ENCODE data around the gene XCR1.
"Not testable (repeated sequence)": the region's sequence is repeated elsewhere in the genome, so short reads cannot be mapped to it uniquely, and the experiment has no call there.

XCR1 gene

GRCh38 chr3:46061108-46061720, 33.9 kb upstream of the XCR1 start:
- Histone ChIP-seq H3K9ac (ENCODE audit: low read length) (no peak overlapping the region), H3K27ac (ENCODE audit: low read length) (no peak overlapping the region), H3K4me3 (ENCODE audit: low read length) (no peak overlapping the region), H3K27me3 (ENCODE audit: control insufficient read depth, insufficient read depth, low read length) (no peaks in the 10 kb centered on the region), H3K4me1 (ENCODE audit: control insufficient read depth, low read depth, low read length) (no peaks in the 10 kb centered on the region), H3K9me3 (ENCODE audit: control insufficient read depth, low read depth, low read length) (no peaks in the 10 kb centered on the region), H3K36me3 (ENCODE audit: control insufficient read depth, low read depth, low read length) (no peaks in the 10 kb centered on the region)

GRCh38 chr3:46060551-46060950, 33.3 kb upstream of the XCR1 start:
- H3K9me3 ChIP-seq (ENCODE audit: control insufficient read depth, low read depth, low read length), result no peaks in the 10 kb centered on the region
- no peak overlapping the region for H3K4me3 ChIP-seq (ENCODE audit: low read length)
- no peaks in the 10 kb centered on the region for H3K4me1 ChIP-seq (ENCODE audit: control insufficient read depth, low read depth, low read length)
- no peak overlapping the region for H3K27ac ChIP-seq (ENCODE audit: low read length)
- H3K9ac ChIP-seq (ENCODE audit: low read length), result no peak overlapping the region
- no peaks in the 10 kb centered on the region for H3K27me3 ChIP-seq (ENCODE audit: control insufficient read depth, insufficient read depth, low read length)
- no peaks in the 10 kb centered on the region for H3K36me3 ChIP-seq (ENCODE audit: control insufficient read depth, low read depth, low read length)

- Histone ChIP-seq H3K27me3 (ENCODE audit: control insufficient read depth, insufficient read depth, low read length) (no peaks in the 10 kb centered on the region), H3K4me3 (ENCODE audit: low read length) (no peak overlapping the region), H3K9ac (ENCODE audit: low read length) (no peak overlapping the region), H3K36me3 (ENCODE audit: control insufficient read depth, low read depth, low read length) (no peaks in the 10 kb centered on the region), H3K4me1 (ENCODE audit: control insufficient read depth, low read depth, low read length) (no peaks in the 10 kb centered on the region), H3K27ac (ENCODE audit: low read length) (no peak overlapping the region), H3K9me3 (ENCODE audit: control insufficient read depth, low read depth, low read length) (no peaks in the 10 kb centered on the region)
These were observed 32.1 kb upstream of the XCR1 start for GRCh38 chr3:46059432-46059831.

- H3K9ac ChIP-seq (ENCODE audit: low read length), result no peak overlapping the region
- H3K4me1 ChIP-seq (ENCODE audit: control insufficient read depth, low read depth, low read length), result no peaks in the 10 kb centered on the region
- H3K9me3 ChIP-seq (ENCODE audit: control insufficient read depth, low read depth, low read length), result no peaks in the 10 kb centered on the region
- no peaks in the 10 kb centered on the region for H3K36me3 ChIP-seq (ENCODE audit: control insufficient read depth, low read depth, low read length)
- H3K27me3 ChIP-seq (ENCODE audit: control insufficient read depth, insufficient read depth, low read length), result no peaks in the 10 kb centered on the region
- no peak overlapping the region for H3K27ac ChIP-seq (ENCODE audit: low read length)
- no peak overlapping the region for H3K4me3 ChIP-seq (ENCODE audit: low read length)
These were observed 31.7 kb upstream of the XCR1 start for GRCh38 chr3:46058981-46059380.

- Histone ChIP-seq H3K4me1 (ENCODE audit: control insufficient read depth, low read depth, low read length) (no peaks in the 10 kb centered on the region), H3K27me3 (ENCODE audit: control insufficient read depth, insufficient read depth, low read length) (no peaks in the 10 kb centered on the region), H3K9me3 (ENCODE audit: control insufficient read depth, low read depth, low read length) (no peaks in the 10 kb centered on the region), H3K9ac (ENCODE audit: low read length) (no peak overlapping the region), H3K36me3 (ENCODE audit: control insufficient read depth, low read depth, low read length) (no peaks in the 10 kb centered on the region), H3K27ac (ENCODE audit: low read length) (no peak overlapping the region), H3K4me3 (ENCODE audit: low read length) (no peak overlapping the region)
These were observed 30.4 kb upstream of the XCR1 start for GRCh38 chr3:46057716-46058115.

- H3K27me3 ChIP-seq (ENCODE audit: control insufficient read depth, insufficient read depth, low read length), result no peaks in the 10 kb centered on the region
- H3K27ac ChIP-seq (ENCODE audit: low read length), result no peak overlapping the region
- H3K4me1 ChIP-seq (ENCODE audit: control insufficient read depth, low read depth, low read length), result no peaks in the 10 kb centered on the region
- H3K36me3 ChIP-seq (ENCODE audit: control insufficient read depth, low read depth, low read length), result no peaks in the 10 kb centered on the region
- no peak overlapping the region for H3K4me3 ChIP-seq (ENCODE audit: low read length)
- H3K9ac ChIP-seq (ENCODE audit: low read length), result no peak overlapping the region
- H3K9me3 ChIP-seq (ENCODE audit: control insufficient read depth, low read depth, low read length), result no peaks in the 10 kb centered on the region
These were observed 29.4 kb upstream of the XCR1 start for GRCh38 chr3:46056686-46057085.

- H3K36me3 ChIP-seq (ENCODE audit: control insufficient read depth, low read depth, low read length); H3K9ac ChIP-seq (ENCODE audit: low read length); H3K4me1 ChIP-seq (ENCODE audit: control insufficient read depth, low read depth, low read length); H3K27me3 ChIP-seq (ENCODE audit: control insufficient read depth, insufficient read depth, low read length); H3K27ac ChIP-seq (ENCODE audit: low read length); H3K9me3 ChIP-seq (ENCODE audit: control insufficient read depth, low read depth, low read length); H3K4me3 ChIP-seq (ENCODE audit: low read length): not testable (repeated sequence)
These were observed 26.7 kb upstream of the XCR1 start for GRCh38 chr3:46053761-46054515.

- H3K4me3 ChIP-seq (ENCODE audit: low read length); H3K27ac ChIP-seq (ENCODE audit: low read length); H3K36me3 ChIP-seq (ENCODE audit: control insufficient read depth, low read depth, low read length); H3K4me1 ChIP-seq (ENCODE audit: control insufficient read depth, low read depth, low read length); H3K9ac ChIP-seq (ENCODE audit: low read length); H3K9me3 ChIP-seq (ENCODE audit: control insufficient read depth, low read depth, low read length); H3K27me3 ChIP-seq (ENCODE audit: control insufficient read depth, insufficient read depth, low read length): not testable (repeated sequence)
These were observed 26.0 kb upstream of the XCR1 start for GRCh38 chr3:46053265-46053664.

- Histone ChIP-seq H3K4me1 (ENCODE audit: control insufficient read depth, low read depth, low read length) (no peaks in the 10 kb centered on the region), H3K9me3 (ENCODE audit: control insufficient read depth, low read depth, low read length) (no peaks in the 10 kb centered on the region), H3K27ac (ENCODE audit: low read length) (no peak overlapping the region), H3K36me3 (ENCODE audit: control insufficient read depth, low read depth, low read length) (no peaks in the 10 kb centered on the region), H3K9ac (ENCODE audit: low read length) (no peak overlapping the region), H3K27me3 (ENCODE audit: control insufficient read depth, insufficient read depth, low read length) (no peaks in the 10 kb centered on the region), H3K4me3 (ENCODE audit: low read length) (no peak overlapping the region)
These were observed 25.2 kb upstream of the XCR1 start for GRCh38 chr3:46052531-46052930.

- Histone ChIP-seq H3K27me3 (ENCODE audit: control insufficient read depth, insufficient read depth, low read length) (no peaks in the 10 kb centered on the region), H3K27ac (ENCODE audit: low read length) (no peak overlapping the region), H3K9ac (ENCODE audit: low read length) (no peak overlapping the region), H3K9me3 (ENCODE audit: control insufficient read depth, low read depth, low read length) (no peaks in the 10 kb centered on the region), H3K4me3 (ENCODE audit: low read length) (no peak overlapping the region), H3K36me3 (ENCODE audit: control insufficient read depth, low read depth, low read length) (no peaks in the 10 kb centered on the region), H3K4me1 (ENCODE audit: control insufficient read depth, low read depth, low read length) (no peaks in the 10 kb centered on the region)
These were observed 21.8 kb upstream of the XCR1 start for GRCh38 chr3:46049093-46049492.

- not testable (repeated sequence) for H3K4me1 ChIP-seq (ENCODE audit: control insufficient read depth, low read depth, low read length); H3K4me3 ChIP-seq (ENCODE audit: low read length); H3K36me3 ChIP-seq (ENCODE audit: control insufficient read depth, low read depth, low read length); H3K9me3 ChIP-seq (ENCODE audit: control insufficient read depth, low read depth, low read length); H3K27ac ChIP-seq (ENCODE audit: low read length); H3K27me3 ChIP-seq (ENCODE audit: control insufficient read depth, insufficient read depth, low read length); H3K9ac ChIP-seq (ENCODE audit: low read length)
These were observed 18.9 kb upstream of the XCR1 start for GRCh38 chr3:46046231-46046630.

GRCh38 chr3:46038916-46039315, 11.6 kb upstream of the XCR1 start:
- no peak overlapping the region for H3K4me3 ChIP-seq (ENCODE audit: low read length)
- H3K9ac ChIP-seq (ENCODE audit: low read length), result no peak overlapping the region
- H3K27me3 ChIP-seq (ENCODE audit: control insufficient read depth, insufficient read depth, low read length), result no peaks in the 10 kb centered on the region
- no peak overlapping the region for H3K27ac ChIP-seq (ENCODE audit: low read length)
- H3K36me3 ChIP-seq (ENCODE audit: control insufficient read depth, low read depth, low read length), result no peaks in the 10 kb centered on the region
- H3K9me3 ChIP-seq (ENCODE audit: control insufficient read depth, low read depth, low read length), result no peaks in the 10 kb centered on the region
- no peaks in the 10 kb centered on the region for H3K4me1 ChIP-seq (ENCODE audit: control insufficient read depth, low read depth, low read length)

All from iPS-18a (cell line).